H1 (cell line): ENCODE data around the gene SEMA3F. TPM values are rescaled to one million over a fixed set of nuclear protein-coding genes. Genes with fewer than 3 reads are reported as not detected.

ENCODE experiments used
- BACH1 ChIP-seq: IDR thresholded peaks from 2 replicates; pipeline ENCODE4 v1.6.1; 2012; ENCODE audit warnings: low read length, improper control_type of control experiment
- CTBP2 ChIP-seq: IDR thresholded peaks from 2 replicates; pipeline ENCODE4 v1.7.0; 2011; ENCODE audit warnings: borderline replicate concordance, mild to moderate bottlenecking, moderate library complexity, mixed read lengths, low read length; ENCODE audit not compliant: insufficient read depth, insufficient read length
- JUN ChIP-seq: IDR thresholded peaks from 2 replicates; pipeline ENCODE4 v1.6.1; 2011; ENCODE audit warnings: low read depth, mild to moderate bottlenecking, improper control_type of control experiment, low read length
- PHF8 ChIP-seq: fragments of 200-600 bp; sonication (generic); conservative IDR thresholded peaks from 2 replicates; pipeline ENCODE4 v1.7.1; 2012; ENCODE audit warnings: low read depth, mild to moderate bottlenecking, inconsistent platforms, low read length, moderate library complexity
- RFX5 ChIP-seq: IDR thresholded peaks from 2 replicates; pipeline ENCODE4 v1.6.1; 2011; ENCODE audit warnings: low read depth, low read length, improper control_type of control experiment, borderline replicate concordance
- polyA plus RNA-seq, 7 experiments: library from polyadenylated mRNA; depleted of rRNA in 3 of 7; stranded (reverse) in 5 of 7; unstranded in 2 of 7; fragments of >200 nt in 5 of 7; fragments of 200-250 nt in 2 of 7; gene quantifications; 1 replicate in 5 of 7; 2 replicates in 1 of 7; 4 replicates in 1 of 7; pipeline versions ENCODE4 v1.2.1 to v1.2.3, GENCODE V29; 2011 to 2013; ENCODE audit warnings: missing spikeins in 2 of 7, mixed read lengths in 2 of 7
- total RNA-seq: library from RNA; stranded (reverse); fragmentation: NEBNext Ultra II Directional; extraction: Animal tissue kit (Norgen Biotek cat#: 25700); gene quantifications from 2 replicates; pipeline ENCODE4 v1.2.1, GENCODE V29; 2021

SEMA3F gene
- total and polyA plus RNA-seq, 2 of the 8 experiments (the other 6 are each of a cell fraction or from before 2014, with no cell fraction given) = 20.3 to 37.0 TPM

GRCh38 chr3:50182533-50183099 lies 27.5 kb downstream of the SEMA3F start (continued):
- no peak for TF ChIP-seq PHF8
- TF ChIP-seq JUN = no peak
- no peak for TF ChIP-seq CTBP2
- no peak for TF ChIP-seq RFX5
- no peak for TF ChIP-seq BACH1
